MM.1S (cell line): ENCODE results near the gene FOXJ3.

ENCODE experiments used
- CTCF ChIP-seq: fragments of 300-600 bp; sonication (generic); IDR thresholded peaks from 2 replicates; pipeline ENCODE4 v1.5.1; 2016; ENCODE audit warnings: antibody characterized with exemption, low read length, mixed read lengths
- EZH2 ChIP-seq: fragments of 300-600 bp; sonication (generic); optimal IDR thresholded peaks from 2 replicates; pipeline ENCODE3; 2017; ENCODE audit warnings: low read depth, mild to moderate bottlenecking, antibody characterized with exemption, low read length, mixed read lengths

DNA sequence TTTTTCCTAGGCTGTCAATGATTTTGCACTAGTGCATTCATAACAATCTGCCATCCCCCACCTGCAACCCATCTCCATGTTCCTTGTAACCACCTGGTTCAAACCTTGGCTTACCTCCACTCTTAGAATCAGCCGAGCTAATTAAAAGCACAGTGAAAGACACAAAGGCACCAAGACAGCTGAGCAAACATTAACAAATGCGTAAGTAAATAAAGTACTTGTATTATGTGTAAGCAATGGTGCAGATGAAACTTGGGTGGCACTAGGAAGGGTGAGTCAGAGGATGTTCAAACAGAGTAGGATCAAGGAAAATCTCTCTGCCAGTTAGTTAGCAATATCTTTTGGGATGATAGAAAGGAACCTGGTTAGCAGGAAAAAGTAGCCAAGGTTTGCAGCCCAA is 5.1 kb upstream of the FOXJ3 start:
- no peak for TF ChIP-seq CTCF
- no peak for TF ChIP-seq EZH2
